CD4-positive, alpha-beta T cell (primary cell): ENCODE data around the gene ALDH3B1. TPM values are rescaled to one million over a fixed set of nuclear protein-coding genes. Genes with fewer than 3 reads are reported as not detected.

ENCODE experiments used
- ATAC-seq: fragments of 200-7000 bp; cut with Tn5 transposase; one replicate; pipeline ENCODE4 v1.10.0; 2022; ENCODE audit warnings: mild to moderate bottlenecking; ENCODE audit not compliant: poor library complexity
- CTCF ChIA-PET: fragments of 350-600 bp; sonication (Branson Sonifier 250); formaldehyde crosslinking; loops from one replicate; lab custom pipeline; 2021; ENCODE audit warnings: antibody characterized with exemption, inconsistent platforms; lab: Charles Lee
- POLR2A ChIA-PET: fragments of 350-600 bp; sonication (Branson Sonifier 250); formaldehyde crosslinking; loops from one replicate; lab custom pipeline; 2021; ENCODE audit warnings: antibody characterized with exemption, inconsistent platforms; lab: Charles Lee
- DNase-seq, 14 experiments: peaks; one replicate each; pipeline ENCODE4 v3.0.0-alpha.2; 2013 to 2020; ENCODE audit warnings: mixed read lengths in 2 of 14
- H3K27ac ChIP-seq, 2 donors: one replicate each; pipeline versions ENCODE4 v1.5.1 to v1.7.0; 2013; ENCODE audit warnings: low read length in 2 of 2, low read depth in 1 of 2, mild to moderate bottlenecking in 1 of 2
- H3K27me3 ChIP-seq, 2 experiments: 1 replicate in 1 of 2; 2 replicates in 1 of 2; pipeline versions ENCODE4 v1.6.1 to v1.7.0; 2013; ENCODE audit warnings: low read length in 2 of 2, control low read depth in 1 of 2, mild to moderate bottlenecking in 1 of 2, moderate library complexity in 1 of 2; ENCODE audit not compliant: insufficient read depth in 2 of 2, control insufficient read depth in 1 of 2
- H3K36me3 ChIP-seq: one replicate; pipeline ENCODE4 v1.6.1; 2013; ENCODE audit warnings: low read length, control low read depth; ENCODE audit not compliant: insufficient read depth
- H3K4me1 ChIP-seq: one replicate; pipeline ENCODE4 v1.6.1; 2013; ENCODE audit warnings: low read length, control low read depth; ENCODE audit not compliant: insufficient read depth
- H3K4me3 ChIP-seq: one replicate; pipeline ENCODE4 v1.5.1; 2013; ENCODE audit warnings: mild to moderate bottlenecking, low read length, moderate library complexity
- H3K9me3 ChIP-seq, 2 experiments: 1 replicate in 1 of 2; 2 replicates in 1 of 2; pipeline versions ENCODE4 v1.6.1 to v1.7.0; 2013; ENCODE audit warnings: low read length in 2 of 2, mild to moderate bottlenecking in 2 of 2, control low read depth in 1 of 2, moderate library complexity in 1 of 2; ENCODE audit not compliant: control insufficient read depth in 1 of 2, insufficient read depth in 1 of 2
- H3K27ac Mint-ChIP-seq: one replicate; pipeline ENCODE4 v1.8.0; 2020; ENCODE audit warnings: mixed read lengths
- H3K27me3 Mint-ChIP-seq: one replicate; pipeline ENCODE4 v1.8.0; 2021; ENCODE audit warnings: mixed read lengths
- H3K36me3 Mint-ChIP-seq: one replicate; pipeline ENCODE4 v1.8.0; 2021; ENCODE audit warnings: low read depth, mixed read lengths
- H3K4me1 Mint-ChIP-seq: one replicate; pipeline ENCODE4 v1.8.0; 2021; ENCODE audit warnings: low read depth, mixed read lengths
- H3K4me3 Mint-ChIP-seq: one replicate; pipeline ENCODE4 v1.8.0; 2020; ENCODE audit warnings: mild to moderate bottlenecking, mixed read lengths
- H3K9me3 Mint-ChIP-seq: one replicate; pipeline ENCODE4 v1.8.0; 2020; ENCODE audit warnings: mixed read lengths
- intact Hi-C, 2 experiments: fragments of 100-400 bp; cut with DNase I in 1 of 2; cut with micrococcal nuclease in 1 of 2; formaldehyde crosslinking; loops; one replicate each; pipeline versions ENCODE4 v1.15.1 to v1.9.0; 2023 to 2025; cut with DNase I, micrococcal nuclease
- total RNA-seq, 174 experiments: library from RNA in 2 of 174; stranded (reverse) in 2 of 174; gene quantifications; one replicate each; pipeline ENCODE4 v1.2.3 and lab custom pipeline; 2021 to 2026
- TF ChIP-seq, protein P1 (sequence below): fragments of 200-600 bp; IDR thresholded peaks from one replicate; pipeline ENCODE4 v1.8.0; 2022; ENCODE audit warnings: antibody characterized with exemption, mild to moderate bottlenecking

The ALDH3B1 gene
- total RNA-seq, 2 experiments from 2014 or later, result 0.34 to 0.44 TPM

DNA sequence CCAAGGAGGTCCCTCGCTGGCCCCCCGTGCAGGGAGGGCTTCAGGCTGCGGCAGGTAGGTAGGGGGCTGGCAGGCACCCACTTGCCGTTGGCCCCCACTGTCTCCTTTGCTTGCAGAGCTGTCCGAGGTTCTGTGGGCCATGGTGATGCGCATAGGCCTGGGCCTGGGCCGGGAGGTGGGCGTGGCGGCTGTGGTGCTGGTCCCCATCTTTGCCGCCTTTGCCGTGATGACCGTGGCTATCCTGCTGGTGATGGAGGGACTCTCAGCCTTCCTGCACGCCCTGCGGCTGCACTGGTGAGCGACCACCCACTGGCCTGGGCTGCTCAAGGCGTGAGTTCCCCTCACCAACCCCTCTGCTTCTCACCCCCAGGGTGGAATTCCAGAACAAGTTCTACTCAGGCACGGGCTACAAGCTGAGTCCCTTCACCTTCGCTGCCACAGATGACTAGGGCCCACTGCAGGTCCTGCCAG, 40.3 kb downstream of the ALDH3B1 start:
- no peaks in the 10 kb centered on the region for H3K4me1 ChIP-seq

GRCh38 chr11:68051191-68052136, 41.3 kb downstream of the ALDH3B1 start:
- no peak for DNase-seq
- ChIA-PET CTCF (no interaction called here), POLR2A (interaction anchor here (1.4 kb wide), 1 partner anchor 12 kb away, joined by 3 read pairs; no protein-coding TSS in a partner anchor)
- H3K27me3 ChIP-seq, result no peaks in the 10 kb centered on the region
- no peak for ATAC-seq
- Mint-ChIP-seq H3K27ac (peak overlapping the region; percentile 18), H3K27me3 (no peaks in the 10 kb centered on the region), H3K4me1 (no peaks in the 10 kb centered on the region), H3K9me3 (no peaks in the 10 kb centered on the region), H3K4me3 (no peak overlapping the region), H3K36me3 (peaks cover 20% of the 10 kb centered on the region)
- no peak overlapping the region for H3K4me3 ChIP-seq
- no peaks in the 10 kb centered on the region for H3K4me1 ChIP-seq
- H3K36me3 ChIP-seq, result peaks cover 55% of the 10 kb centered on the region
- TF ChIP-seq, protein P1, sequence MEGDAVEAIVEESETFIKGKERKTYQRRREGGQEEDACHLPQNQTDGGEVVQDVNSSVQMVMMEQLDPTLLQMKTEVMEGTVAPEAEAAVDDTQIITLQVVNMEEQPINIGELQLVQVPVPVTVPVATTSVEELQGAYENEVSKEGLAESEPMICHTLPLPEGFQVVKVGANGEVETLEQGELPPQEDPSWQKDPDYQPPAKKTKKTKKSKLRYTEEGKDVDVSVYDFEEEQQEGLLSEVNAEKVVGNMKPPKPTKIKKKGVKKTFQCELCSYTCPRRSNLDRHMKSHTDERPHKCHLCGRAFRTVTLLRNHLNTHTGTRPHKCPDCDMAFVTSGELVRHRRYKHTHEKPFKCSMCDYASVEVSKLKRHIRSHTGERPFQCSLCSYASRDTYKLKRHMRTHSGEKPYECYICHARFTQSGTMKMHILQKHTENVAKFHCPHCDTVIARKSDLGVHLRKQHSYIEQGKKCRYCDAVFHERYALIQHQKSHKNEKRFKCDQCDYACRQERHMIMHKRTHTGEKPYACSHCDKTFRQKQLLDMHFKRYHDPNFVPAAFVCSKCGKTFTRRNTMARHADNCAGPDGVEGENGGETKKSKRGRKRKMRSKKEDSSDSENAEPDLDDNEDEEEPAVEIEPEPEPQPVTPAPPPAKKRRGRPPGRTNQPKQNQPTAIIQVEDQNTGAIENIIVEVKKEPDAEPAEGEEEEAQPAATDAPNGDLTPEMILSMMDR, result no peak
- intact Hi-C loops, result no loop called here
- H3K9me3 ChIP-seq, result no peaks in the 10 kb centered on the region
- no peak overlapping the region for H3K27ac ChIP-seq

More for the DNA sequence above, 40.3 kb downstream of the ALDH3B1 start:
- Mint-ChIP-seq H3K27ac (no peak overlapping the region), H3K36me3 (peaks cover 29% of the 10 kb centered on the region), H3K9me3 (no peaks in the 10 kb centered on the region), H3K4me3 (no peak overlapping the region), H3K27me3 (no peaks in the 10 kb centered on the region), H3K4me1 (no peaks in the 10 kb centered on the region)
- H3K27ac ChIP-seq, result no peak overlapping the region
- no peak for ATAC-seq
- H3K9me3 ChIP-seq, result no peaks in the 10 kb centered on the region
- ChIA-PET CTCF (no interaction called here), POLR2A (interaction anchor here (1.4 kb wide), 1 partner anchor 11 kb away, joined by 3 read pairs; no protein-coding TSS in a partner anchor)
- no peak overlapping the region for H3K4me3 ChIP-seq
- H3K27me3 ChIP-seq, result no peaks in the 10 kb centered on the region
- H3K36me3 ChIP-seq, result peaks cover 63% of the 10 kb centered on the region
- TF ChIP-seq, protein P1, result no peak
- peak in 1 of 14 experiments; percentile 27 for DNase-seq
- intact Hi-C loops, result no loop called here

GRCh38 chr11:68052137-68052873, 42.2 kb downstream of the ALDH3B1 start:
- no peaks in the 10 kb centered on the region for H3K4me1 ChIP-seq
- DNase-seq (no peak), ATAC-seq (peak; percentile 19)
- H3K4me3 ChIP-seq, result no peak overlapping the region
- H3K27ac ChIP-seq, result no peak overlapping the region
- H3K36me3 ChIP-seq, result peaks cover 50% of the 10 kb centered on the region
- H3K27ac Mint-ChIP-seq, result peak overlapping the region; percentile 18
- no peaks in the 10 kb centered on the region for H3K9me3 Mint-ChIP-seq
- no peaks in the 10 kb centered on the region for H3K27me3 Mint-ChIP-seq
- ChIA-PET POLR2A (no interaction called here), CTCF (no interaction called here)
- intact Hi-C loops, result no loop called here
- H3K4me1 Mint-ChIP-seq, result no peaks in the 10 kb centered on the region
- no peak overlapping the region for H3K4me3 Mint-ChIP-seq
- no peaks in the 10 kb centered on the region for H3K9me3 ChIP-seq
- peaks cover 20% of the 10 kb centered on the region for H3K36me3 Mint-ChIP-seq
- no peaks in the 10 kb centered on the region for H3K27me3 ChIP-seq
- TF ChIP-seq, protein P1, result no peak
